Transverse colon (tissue), 4 donors: Measurements from ENCODE around the gene RAB43. TPM values are rescaled to one million over a fixed set of nuclear protein-coding genes. Genes with fewer than 3 reads are reported as not detected.

Source experiments
- DNase-seq: peaks from one replicate; pipeline ENCODE4 v3.0.0-alpha.2; 2019
- H3K27ac ChIP-seq, 4 donors: fragments of 200-600 bp; sonication (generic); 2 replicates each; pipeline ENCODE4 v1.5.1; 2016 to 2018; ENCODE audit warnings: inconsistent platforms in 4 of 4
- H3K27me3 ChIP-seq: fragments of 200-600 bp; sonication (generic); 2 replicates; pipeline ENCODE4 v1.5.1; 2017; ENCODE audit warnings: inconsistent platforms
- H3K36me3 ChIP-seq, 4 donors: fragments of 200-600 bp; sonication (generic); 2 replicates each; pipeline ENCODE4 v1.5.1; 2017 to 2019; ENCODE audit warnings: inconsistent platforms in 4 of 4
- H3K4me1 ChIP-seq, 4 donors: fragments of 200-600 bp; sonication (generic); 2 replicates each; pipeline ENCODE4 v1.5.1; 2017 to 2020; ENCODE audit warnings: inconsistent platforms in 4 of 4
- H3K4me3 ChIP-seq, 4 donors: fragments of 200-600 bp; sonication (generic); 1 replicate in 1 of 4; 2 replicates in 3 of 4; pipeline versions ENCODE4 v1.5.1 to v1.6.1; 2017 to 2019; ENCODE audit warnings: inconsistent platforms in 4 of 4
- H3K9me3 ChIP-seq, 2 donors: fragments of 200-600 bp; sonication (generic); 2 replicates each; pipeline ENCODE4 v1.5.1; 2017 to 2019; ENCODE audit warnings: inconsistent platforms in 2 of 2
- CTCF ChIP-seq, 5 experiments: fragments of 200-600 bp in 3 of 5; fragments of 450-650 bp in 2 of 5; sonication (generic) in 3 of 5; IDR thresholded peaks; 1 replicate in 2 of 5; 2 replicates in 3 of 5; pipeline ENCODE4 v1.5.1; 2016 to 2017; ENCODE audit warnings: antibody characterized with exemption in 5 of 5, inconsistent platforms in 3 of 5, mild to moderate bottlenecking in 2 of 5, moderate library complexity in 1 of 5
- EP300 ChIP-seq: sonication (generic); formaldehyde crosslinking; IDR thresholded peaks from one replicate; pipeline ENCODE4 v1.6.1; 2017; ENCODE audit warnings: antibody characterized with exemption, low read depth
- POLR2A ChIP-seq: fragments of 450-650 bp; IDR thresholded peaks from one replicate; pipeline ENCODE4 v1.6.1; 2016; ENCODE audit warnings: antibody characterized with exemption, mild to moderate bottlenecking, moderate library complexity
- POLR2AphosphoS5 ChIP-seq, 3 donors: sonication (generic); formaldehyde crosslinking; IDR thresholded peaks; one replicate each; pipeline ENCODE4 v1.6.1; 2016; ENCODE audit warnings: antibody characterized with exemption in 3 of 3
- WGBS, 2 donors: methylation state at CpG; one replicate each; pipeline ENCODE4 v1.1.5; 2018; ENCODE audit warnings: low coverage in 1 of 2; 5-methylcytosine and 5-hydroxymethylcytosine counted together
- in situ Hi-C, 4 donors: fragments of 200-750 bp; cut with MboI; loops; one replicate each; pipeline versions ENCODE4 v1.15.0 to v1.15.1; 2017; ENCODE audit warnings: low sequenced_read_pairs in 3 of 4, low pct_ligation_motif_present in 1 of 4, low pct_unique_long_range_greater_than_20kb in 1 of 4
- intact Hi-C: fragments of 100-400 bp; cut with DNase I; formaldehyde crosslinking; loops from one replicate; pipeline ENCODE4 v1.15.1; 2023; ENCODE audit warnings: low total_unique reads
- total RNA-seq, 4 donors: library from RNA; depleted of rRNA; stranded (reverse); fragments of >200 nt; gene quantifications; one replicate each; pipeline ENCODE4 v1.1.0, GENCODE V29; 2016

The RAB43 gene
- total RNA-seq, 4 donors from 2014 or later = 23.1 to 40.4 (median 31.3) TPM

GRCh38 chr3:129061888-129062834 is 59.4 kb downstream of the RAB43 start:
- Histone ChIP-seq H3K27ac (peak overlapping the region in 3 of 4 donors; percentile 83 to 94 (median 87)), H3K4me1 (peaks cover 12 to 62% (median 38%) of the 10 kb centered on the region in 4 donors), H3K27me3 (no peaks in the 10 kb centered on the region), H3K9me3 (no peaks in the 10 kb centered on the region), H3K4me3 (no peak overlapping the region), H3K36me3 (no peaks in the 10 kb centered on the region)
- in situ Hi-C loops = no loop called here
- no peak for DNase-seq
- intact Hi-C loops = no loop called here
- TF ChIP-seq EP300 (no peak), POLR2AphosphoS5 (IDR thresholded peaks at IDR 0.05) (no peak), POLR2A (no peak)
- 62 to 84% methylated on average over 3 to 24 of the region's 32 CpGs for WGBS, 2 donors

GRCh38 chr3:129061023-129061887 is 60.3 kb downstream of the RAB43 start:
- in situ Hi-C loops (no loop called here), intact Hi-C loops (no loop called here)
- no peaks in the 10 kb centered on the region for H3K9me3 ChIP-seq
- peaks cover 12 to 62% (median 40%) of the 10 kb centered on the region in 4 donors for H3K4me1 ChIP-seq
- H3K27ac ChIP-seq = peak overlapping the region in 1 of 4 donors; percentile 94
- no peak for DNase-seq
- H3K36me3 ChIP-seq = no peaks in the 10 kb centered on the region
- 95% methylated on average over 16 of the region's 19 CpGs; no CpG with 5 or more reads in 1 of the 2 donors for whole genome bisulfite sequencing, 2 donors
- TF ChIP-seq POLR2A (no peak), EP300 (no peak), CTCF (IDR thresholded peaks at IDR 0.05) (no peak), POLR2AphosphoS5 (IDR thresholded peaks at IDR 0.05) (no peak)
- H3K27me3 ChIP-seq = no peaks in the 10 kb centered on the region
- H3K4me3 ChIP-seq = no peak overlapping the region

GRCh38 chr3:129060276-129061022 is 61.2 kb downstream of the RAB43 start, which contains the start of gene GP9:
TSS of gene GP9 (plus strand) at chr3:129060779. CDS start at chr3:129061740, 961 bp downstream.
- WGBS, 2 donors = 82 to 88% methylated on average over 3 to 8 of the region's 13 CpGs
- H3K36me3 ChIP-seq = no peaks in the 10 kb centered on the region
- no peaks in the 10 kb centered on the region for H3K27me3 ChIP-seq
- in situ Hi-C loops (no loop called here), intact Hi-C loops (no loop called here)
- no peak within 1 kb of the TSS for H3K4me3 ChIP-seq
- TF ChIP-seq EP300 (no peak), POLR2A (no peak), CTCF (IDR thresholded peaks at IDR 0.05) (no peak), POLR2AphosphoS5 (IDR thresholded peaks at IDR 0.05) (no peak)
- H3K4me1 ChIP-seq = peaks cover 12 to 65% (median 41%) of the 10 kb centered on the region in 4 donors
- H3K27ac ChIP-seq = peak within 1 kb of the TSS; percentile 54 to 94 (median 80)
- DNase-seq = no peak
- no peaks in the 10 kb centered on the region for H3K9me3 ChIP-seq

- no peak for TF ChIP-seq POLR2A
- no peak for TF ChIP-seq CTCF (IDR thresholded peaks at IDR 0.05)
- TF ChIP-seq POLR2AphosphoS5 (IDR thresholded peaks at IDR 0.05) = no peak
- no peak for TF ChIP-seq EP300
- peak overlapping the region; percentile 54 to 86 (median 76) for H3K27ac ChIP-seq
- no peak overlapping the region for H3K4me3 ChIP-seq
- in situ Hi-C loops = loop anchor here in 1 of 4 donors (10.0 kb wide), 1 partner anchor 185 kb away; the partner anchor contains the start of gene COPG1
- peaks cover 12 to 69% (median 43%) of the 10 kb centered on the region in 4 donors for H3K4me1 ChIP-seq
- 84 to 87% methylated on average over 6 to 11 of the region's 11 CpGs for WGBS, 2 donors
- H3K36me3 ChIP-seq = no peaks in the 10 kb centered on the region
- no peak for DNase-seq
- H3K9me3 ChIP-seq = no peaks in the 10 kb centered on the region
- no peaks in the 10 kb centered on the region for H3K27me3 ChIP-seq
- intact Hi-C loops = loop anchor here (10.0 kb wide), 1 partner anchor 185 kb away; the partner anchor contains the start of gene COPG1
These were observed 62.2 kb downstream of the RAB43 start for GRCh38 chr3:129059311-129059958.
